Erythroblast (primary cell): ENCODE measurements around the gene ATG12.
"Not testable (repeated sequence)": the region's sequence is repeated elsewhere in the genome, so short reads cannot be mapped to it uniquely, and the experiment has no call there.

Source experiments
- DNase-seq, 2 experiments: peaks; one replicate each; lab custom pipeline; 2025; lab: John Stamatoyannopoulos, UW
- GATA1 ChIP-seq: IDR thresholded peaks from 2 replicates; pipeline ENCODE4 v1.6.1; 2011; ENCODE audit warnings: low read depth, mild to moderate bottlenecking, control low read depth, low read length, moderate library complexity
- POLR2A ChIP-seq: IDR thresholded peaks from 2 replicates; pipeline ENCODE4 v1.6.1; 2011; ENCODE audit warnings: mild to moderate bottlenecking, low read length

ATG12 gene

DNA sequence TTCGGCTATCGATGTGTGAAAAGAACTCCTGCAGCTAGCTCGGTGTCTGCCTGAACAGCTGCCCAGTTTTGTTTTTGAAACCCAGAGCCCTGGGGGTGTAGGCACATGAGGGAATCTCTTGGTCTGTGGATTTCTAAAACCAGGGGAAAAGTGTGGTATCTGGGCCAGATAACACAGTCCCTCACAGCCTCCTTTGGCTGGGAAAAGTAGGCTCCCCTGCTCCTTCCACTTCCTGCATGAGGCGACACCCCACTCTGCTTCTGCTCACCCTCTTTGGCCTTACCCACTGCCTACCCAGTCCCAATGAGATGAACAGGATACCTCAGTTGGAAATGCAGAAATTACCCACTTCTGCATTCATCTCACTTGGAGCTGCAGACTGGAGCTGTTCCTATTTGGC is 15.4 kb downstream of the ATG12 start:
- no peak for TF ChIP-seq POLR2A
- no peak for TF ChIP-seq GATA1
- DNase-seq = no peak

DNA sequence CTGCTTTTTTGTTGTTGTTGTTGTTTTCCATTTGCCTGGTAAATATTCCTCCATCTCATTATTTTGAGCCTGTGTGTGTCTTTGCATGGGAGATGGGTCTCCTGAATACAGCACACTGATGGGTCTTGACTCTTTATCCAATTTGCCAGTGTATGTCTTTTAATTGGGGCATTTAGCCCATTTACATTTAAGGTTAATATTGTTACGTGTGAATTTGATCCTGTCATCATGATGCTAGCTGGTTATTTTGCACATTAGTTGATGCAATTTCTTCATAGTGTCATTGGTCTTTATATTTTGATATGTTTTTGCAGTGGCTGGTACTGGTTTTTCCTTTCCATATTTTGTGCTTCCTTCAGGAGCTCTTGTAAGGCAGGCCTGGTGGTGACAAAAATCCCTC is 16.4 kb downstream of the ATG12 start:
- DNase-seq = not testable (repeated sequence)

DNA sequence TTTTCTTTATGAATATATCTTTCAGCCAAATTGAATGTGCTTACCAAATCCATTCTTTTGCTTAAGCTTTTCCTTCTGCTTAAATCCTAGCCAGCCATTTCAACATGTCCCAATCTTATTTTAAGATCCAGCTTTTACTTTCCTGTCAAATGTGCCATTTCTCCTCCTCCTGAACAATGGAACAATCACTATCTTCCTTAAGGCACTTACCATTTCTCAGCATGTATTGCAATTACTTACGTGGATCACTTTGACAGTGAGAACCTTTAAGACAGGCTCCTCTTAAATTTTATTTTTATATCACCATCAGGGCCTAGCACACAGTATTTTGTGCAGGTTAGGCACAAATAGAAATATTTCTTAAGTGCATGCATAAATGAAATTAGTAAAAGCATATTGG is 20.5 kb downstream of the ATG12 start:
- no peak for TF ChIP-seq POLR2A
- DNase-seq = no peak

DNA sequence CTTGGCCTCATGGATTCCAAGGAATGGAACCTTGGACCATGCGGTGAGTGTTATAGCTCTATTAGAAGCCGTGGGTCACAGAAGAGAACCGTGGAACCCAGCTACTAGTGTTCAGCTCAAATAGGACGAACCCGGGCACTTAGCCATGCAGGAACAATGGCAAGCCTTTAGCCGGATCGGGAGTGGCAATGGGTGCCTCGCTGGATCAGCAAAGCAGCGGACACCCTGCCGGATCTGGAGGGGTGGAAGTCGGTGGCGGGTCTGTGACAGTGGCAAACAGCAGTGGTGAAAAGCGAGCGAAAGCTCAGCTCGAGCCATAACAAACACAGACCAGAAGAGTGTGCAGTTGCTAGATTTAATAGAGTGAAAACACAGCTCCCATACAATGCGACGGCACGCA is 22.5 kb downstream of the ATG12 start:
- TF ChIP-seq GATA1 (no peak), POLR2A (no peak)
- DNase-seq = no peak

DNA sequence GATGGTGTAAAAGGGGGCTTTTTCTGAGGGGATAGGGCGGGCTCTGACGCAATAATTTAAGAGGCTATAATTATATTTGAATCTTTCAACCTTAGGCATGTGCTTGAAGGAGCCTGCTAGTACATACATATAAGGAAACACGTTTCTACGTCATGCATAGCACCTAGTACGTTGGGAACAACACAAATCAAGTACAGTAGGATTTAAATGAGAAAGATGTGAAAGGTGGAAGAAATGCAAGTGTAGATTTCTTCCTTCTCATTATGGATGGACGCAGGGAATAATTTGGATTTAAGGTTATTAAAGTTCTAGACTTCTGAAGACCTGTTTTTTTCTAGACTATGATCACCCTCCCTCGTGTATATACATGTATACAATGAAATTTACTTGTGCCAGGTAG is 24.0 kb downstream of the ATG12 start:
- no peak for DNase-seq
- TF ChIP-seq GATA1 (no peak), POLR2A (no peak)

DNA sequence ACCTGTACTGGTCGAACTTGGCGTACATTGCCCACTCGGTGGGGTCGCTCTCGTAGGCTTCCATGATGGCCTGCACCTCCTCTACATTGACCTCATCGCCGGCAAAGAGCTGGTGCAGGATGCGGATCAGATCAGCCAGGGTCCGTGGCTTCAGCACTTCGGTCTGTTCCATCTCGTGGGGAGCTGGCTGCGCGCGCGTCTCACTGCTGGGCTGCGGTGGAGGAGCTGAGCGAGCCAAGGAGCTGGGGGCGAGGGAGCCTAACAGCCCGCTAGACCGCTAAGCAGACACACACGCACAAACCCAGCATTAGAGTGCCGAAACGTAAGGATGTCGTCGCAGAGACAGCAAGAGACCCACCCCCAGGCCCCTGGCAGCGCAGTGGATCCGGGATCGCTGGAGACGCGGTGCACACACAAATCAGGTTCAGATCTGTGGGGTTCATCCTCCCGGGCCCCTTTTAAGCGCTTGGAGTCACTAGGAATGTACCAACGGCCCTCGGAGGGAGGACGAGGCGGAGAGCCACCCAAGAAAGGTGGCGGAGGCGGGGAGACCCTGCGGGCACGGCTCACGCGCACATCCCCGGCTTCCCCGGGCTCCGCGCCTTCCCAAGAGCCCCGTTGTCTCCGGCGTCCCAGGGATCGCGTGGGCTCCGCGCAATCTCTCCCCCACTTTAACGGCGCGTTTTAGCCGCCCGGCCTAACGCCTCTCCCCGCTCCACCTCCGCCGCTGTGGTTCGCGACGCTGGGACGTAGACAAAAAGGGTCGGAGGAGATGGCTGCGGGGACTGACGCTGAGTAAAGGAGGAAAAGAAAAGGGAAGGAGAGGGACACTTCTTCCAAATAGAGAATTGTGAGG is 24.9 kb downstream of the ATG12 start, which contains the start of gene CDO1:
CDO1 (minus strand) TSS at position 434 of the 856 bp plus-strand sequence; CDS start at position 172, 262 bp downstream.
- peak; percentile 10 to 22 for DNase-seq
- TF ChIP-seq POLR2A (no peak), GATA1 (no peak)

DNA sequence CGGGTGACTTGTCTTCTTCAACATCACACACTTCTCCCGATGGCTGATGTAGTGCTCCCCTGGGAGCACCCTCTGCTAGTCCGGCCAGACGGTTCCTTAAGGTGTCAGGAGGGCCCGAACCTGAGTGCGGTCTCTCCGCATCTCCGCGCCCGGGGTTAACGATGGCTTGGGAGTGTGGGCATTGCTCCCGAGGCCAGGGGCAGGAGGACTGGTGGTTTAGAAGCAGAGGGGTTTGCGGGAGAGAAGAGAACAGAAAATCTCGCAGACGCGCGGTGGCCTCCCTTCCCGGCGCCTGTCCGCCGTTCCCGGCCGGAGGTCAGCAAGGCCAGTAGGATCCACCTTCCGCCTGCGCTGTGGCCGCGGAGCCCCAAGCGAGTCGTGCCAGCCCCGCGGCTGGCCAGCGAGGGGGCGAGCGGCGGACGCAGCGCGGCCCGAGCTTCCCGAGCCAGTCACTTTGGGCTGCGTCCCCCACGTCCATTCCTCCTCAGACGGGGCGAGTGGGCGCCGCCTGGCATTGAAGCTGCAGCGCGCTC is 25.6 kb downstream of the ATG12 start:
- DNase-seq = no peak

DNA sequence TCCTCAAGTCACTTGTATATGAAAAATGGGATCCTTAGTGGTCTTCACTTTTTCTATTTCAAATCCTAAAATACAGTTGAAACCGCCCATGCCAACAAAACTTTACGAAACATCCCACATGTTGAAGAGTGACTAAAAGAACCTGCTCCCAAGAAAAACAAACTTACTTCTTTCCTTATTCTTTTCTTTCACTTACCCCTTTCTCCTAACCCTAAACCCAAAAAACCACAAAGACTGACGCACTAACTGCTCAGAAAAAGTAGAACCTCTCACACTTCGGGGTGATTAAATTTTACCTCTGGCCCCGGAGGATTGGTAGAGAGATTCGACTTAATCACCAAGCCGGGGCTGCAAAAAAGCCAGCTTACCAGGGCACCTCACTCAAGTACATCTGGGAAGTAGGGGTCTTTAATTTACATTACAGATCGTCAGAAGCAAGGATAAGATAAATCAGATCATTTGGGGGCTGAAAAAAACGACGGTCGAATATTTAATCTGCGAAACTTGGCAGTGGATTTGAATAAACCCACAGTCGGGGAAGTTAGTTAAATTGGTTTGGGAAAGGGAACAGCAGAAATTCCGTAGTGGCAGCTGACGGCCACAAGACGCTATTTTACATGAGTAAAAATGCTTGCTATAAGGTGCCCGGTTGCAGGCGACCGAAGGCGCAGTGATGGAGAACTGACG is 26.2 kb downstream of the ATG12 start:
- peak; percentile 3 to 4 for DNase-seq
- no peak for TF ChIP-seq POLR2A
- TF ChIP-seq GATA1 = no peak

More for the DNA sequence above, 25.6 kb downstream of the ATG12 start:
- no peak for TF ChIP-seq POLR2A
- TF ChIP-seq GATA1 = no peak

DNA sequence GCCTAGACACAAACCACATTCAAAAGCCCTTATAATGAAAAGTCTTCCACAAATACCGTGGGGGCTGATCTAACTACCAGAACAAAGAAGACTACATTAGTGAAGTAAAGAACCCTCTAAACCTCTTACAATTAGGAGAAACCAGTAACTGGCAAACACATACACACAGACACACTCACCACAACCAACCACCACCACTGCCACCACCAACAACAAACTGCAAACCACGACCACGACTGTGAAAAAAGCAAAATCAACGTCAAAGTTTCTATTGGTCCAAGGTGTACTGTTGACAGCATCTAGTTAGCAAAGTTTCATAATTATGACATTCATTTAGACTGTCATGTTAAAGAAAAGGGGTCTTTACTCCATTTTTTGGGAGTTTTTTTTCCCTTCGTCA is 27.6 kb downstream of the ATG12 start:
- TF ChIP-seq POLR2A = no peak
- TF ChIP-seq GATA1 = no peak
- no peak for DNase-seq

DNA sequence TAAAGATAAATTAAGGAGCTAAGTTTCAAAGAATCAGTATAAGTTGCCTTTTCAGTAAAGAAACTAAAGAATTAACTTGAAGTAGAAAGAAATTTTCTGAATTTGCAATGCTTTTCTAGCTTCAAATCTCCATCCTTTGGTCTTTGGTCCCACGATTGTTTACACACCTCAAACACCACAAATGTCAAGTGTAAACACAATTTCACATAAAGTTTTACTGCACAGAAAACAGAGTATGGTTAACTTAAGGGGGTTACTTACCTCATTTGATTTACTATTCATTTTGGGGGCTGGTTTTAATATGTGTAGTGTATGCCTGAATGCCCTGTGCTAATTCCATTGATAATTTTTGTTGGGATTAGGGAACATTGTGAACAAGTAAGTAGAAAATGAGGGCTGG is 29.0 kb downstream of the ATG12 start:
- no peak for TF ChIP-seq GATA1
- no peak for DNase-seq

DNA sequence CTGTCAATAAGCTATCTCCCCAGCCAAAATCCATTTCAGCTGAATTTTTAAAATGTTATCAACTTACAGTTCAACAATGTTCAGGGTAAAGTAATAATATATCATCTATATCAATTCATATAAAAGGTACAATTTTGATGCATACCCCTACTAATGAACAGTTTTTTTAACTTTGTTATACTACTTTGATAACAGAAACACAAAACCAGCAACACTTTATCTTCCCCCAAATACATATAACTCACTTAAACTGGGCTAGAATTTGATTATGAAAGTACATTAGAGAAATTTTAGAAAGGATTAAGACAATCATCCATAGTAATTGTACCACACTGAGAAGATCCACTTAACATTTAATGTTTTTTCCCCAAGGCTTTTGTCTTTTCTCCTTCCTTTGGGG is 30.0 kb downstream of the ATG12 start:
- TF ChIP-seq GATA1 = no peak
- TF ChIP-seq POLR2A = no peak
- no peak for DNase-seq

DNA sequence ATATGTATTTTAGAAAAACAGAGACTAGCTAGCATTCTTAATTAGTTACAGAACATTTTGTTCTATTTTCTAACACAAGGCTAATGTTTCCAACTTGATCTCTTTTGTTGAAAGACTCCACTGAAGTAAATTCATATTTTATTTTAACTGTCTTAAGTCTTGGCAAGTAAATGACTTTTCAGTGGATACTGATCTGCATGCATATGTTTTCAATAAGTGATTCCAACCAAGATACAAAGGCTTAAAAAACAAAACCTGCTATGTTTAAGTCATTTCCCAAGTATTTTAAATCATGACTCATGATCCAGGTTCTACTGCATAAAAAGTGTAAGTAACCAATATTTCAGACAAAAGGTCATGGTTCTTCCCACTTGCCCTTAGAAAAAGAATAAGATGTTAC is 30.6 kb downstream of the ATG12 start:
- DNase-seq = no peak
- TF ChIP-seq GATA1 (no peak), POLR2A (no peak)

DNA sequence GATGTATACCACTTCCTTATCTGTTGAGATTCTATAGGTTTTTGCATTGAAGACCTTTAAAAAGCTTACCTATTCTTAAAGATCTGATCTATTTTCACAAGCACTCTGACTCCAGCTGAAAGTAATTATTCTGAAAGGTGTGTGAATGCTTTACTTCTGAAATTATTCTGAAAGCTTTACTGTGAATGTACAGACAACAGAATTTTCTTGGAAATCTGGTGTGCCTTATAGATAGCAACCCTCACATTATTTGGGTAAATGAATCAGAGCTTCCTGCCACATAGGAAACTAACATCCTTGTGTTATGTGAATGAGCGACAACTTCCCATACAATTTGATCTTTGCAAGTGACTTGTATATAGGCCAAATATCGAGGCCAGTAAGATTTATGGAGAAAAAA is 31.4 kb downstream of the ATG12 start:
- no peak for DNase-seq
- TF ChIP-seq POLR2A (no peak), GATA1 (no peak)

DNA sequence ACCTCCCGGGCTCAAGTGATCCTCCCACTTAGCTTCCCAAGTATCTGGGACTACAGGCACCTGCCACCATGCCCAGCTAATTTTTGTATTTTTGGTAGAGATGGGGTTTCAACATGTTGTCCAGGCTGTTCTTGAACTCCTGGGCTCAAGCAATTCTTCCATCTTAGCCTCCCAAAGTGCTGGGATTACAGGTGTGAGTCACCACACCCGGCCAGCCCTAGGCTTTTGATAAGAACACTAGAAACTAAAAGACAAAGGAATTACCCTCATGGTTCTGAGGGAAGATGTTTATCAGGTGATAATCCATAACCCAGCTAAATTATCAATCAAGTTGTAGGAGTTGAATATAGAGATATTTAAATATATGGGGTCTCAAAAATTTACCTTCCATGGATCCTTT is 33.3 kb downstream of the ATG12 start:
- DNase-seq = not testable (repeated sequence)

DNA sequence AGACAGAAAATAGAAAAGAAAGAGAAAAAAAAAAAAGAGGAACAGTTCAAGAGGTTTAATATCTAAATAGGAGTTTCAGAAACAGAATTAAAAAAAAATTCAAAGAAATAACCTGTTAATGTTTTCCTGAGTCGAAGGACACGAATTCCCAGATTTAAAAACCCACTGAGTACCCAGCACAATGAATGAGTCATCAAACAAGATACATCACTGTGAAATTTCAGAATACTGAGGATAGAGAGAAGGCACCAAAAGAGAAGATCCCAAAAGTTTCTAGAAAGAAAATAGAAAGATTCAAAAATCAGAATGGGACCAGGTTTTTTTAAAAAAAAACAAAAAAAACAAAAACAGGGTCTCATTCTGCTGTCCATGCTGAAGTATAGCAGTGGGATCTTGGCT is 33.7 kb downstream of the ATG12 start:
- no peak for DNase-seq
- TF ChIP-seq POLR2A (no peak), GATA1 (no peak)
